GM23338 (cell line): ENCODE measurements around the gene GPHN. TPM values are rescaled to one million over a fixed set of nuclear protein-coding genes. Genes with fewer than 3 reads are reported as not detected.

Source experiments
- ATAC-seq: fragments of 200-7000 bp; cut with Tn5 transposase; 3 replicates; pipeline ENCODE4 v1.9.1; 2020
- DNase-seq: peaks from one replicate; pipeline ENCODE4 v3.0.0-alpha.2; 2015; ENCODE audit warnings: low spot score
- H2AFZ ChIP-seq: fragments of 200-600 bp; sonication (generic); 2 replicates; pipeline ENCODE4 v1.8.0; 2016; ENCODE audit warnings: antibody characterized with exemption, mild to moderate bottlenecking, moderate library complexity
- H3F3A ChIP-seq: fragments of 200-600 bp; sonication (generic); replicated peaks from 2 replicates; pipeline ENCODE4 v1.8.0; 2017; ENCODE audit warnings: antibody characterized with exemption, mixed run types, low read depth
- H3K27ac ChIP-seq: fragments of 200-600 bp; sonication (generic); 2 replicates; pipeline ENCODE4 v1.6.1; 2016; ENCODE audit warnings: low read depth
- H3K27me3 ChIP-seq: fragments of 200-600 bp; sonication (generic); 2 replicates; pipeline ENCODE4 v1.8.0; 2016; ENCODE audit warnings: mild to moderate bottlenecking, mixed run types, moderate library complexity; ENCODE audit not compliant: insufficient read depth
- H3K36me3 ChIP-seq: fragments of 200-600 bp; sonication (generic); 2 replicates; pipeline ENCODE4 v1.8.0; 2016; ENCODE audit warnings: mild to moderate bottlenecking; ENCODE audit not compliant: insufficient read depth
- H3K4me1 ChIP-seq: fragments of 200-600 bp; sonication (generic); 2 replicates; pipeline ENCODE4 v1.8.0; 2016; ENCODE audit warnings: mild to moderate bottlenecking, moderate library complexity; ENCODE audit not compliant: insufficient read depth
- H3K4me2 ChIP-seq: fragments of 200-600 bp; sonication (generic); 2 replicates; pipeline ENCODE4 v1.7.1; 2017; ENCODE audit warnings: mixed run types
- H3K4me3 ChIP-seq: fragments of 200-600 bp; sonication (generic); 2 replicates; pipeline ENCODE4 v1.6.1; 2016; ENCODE audit warnings: mixed run types
- H3K79me2 ChIP-seq: fragments of 200-600 bp; sonication (generic); replicated peaks from 2 replicates; pipeline ENCODE4 v1.8.0; 2017; ENCODE audit warnings: mild to moderate bottlenecking; ENCODE audit not compliant: insufficient read depth
- H3K9me2 ChIP-seq: fragments of 200-600 bp; sonication (generic); 2 replicates; pipeline ENCODE4 v1.8.0; 2017; ENCODE audit not compliant: insufficient read depth
- H4K20me1 ChIP-seq: fragments of 200-600 bp; sonication (generic); replicated peaks from 2 replicates; pipeline ENCODE4 v1.8.0; 2017; ENCODE audit warnings: mild to moderate bottlenecking; ENCODE audit not compliant: insufficient read depth
- H3K27ac Mint-ChIP-seq: 2 replicates; pipeline ENCODE4 v1.8.0; 2020; ENCODE audit warnings: inconsistent platforms, mild to moderate bottlenecking, moderate library complexity, mixed read lengths
- H3K27me3 Mint-ChIP-seq: 3 replicates; pipeline ENCODE4 v1.8.0; 2022; ENCODE audit warnings: low read depth, mild to moderate bottlenecking, moderate library complexity, mixed read lengths, inconsistent platforms; ENCODE audit not compliant: insufficient read depth, poor library complexity
- H3K36me3 Mint-ChIP-seq: 3 replicates; pipeline ENCODE4 v1.8.0; 2021; ENCODE audit warnings: low read depth, mild to moderate bottlenecking, inconsistent platforms, moderate library complexity, mixed read lengths
- H3K4me1 Mint-ChIP-seq: 3 replicates; pipeline ENCODE4 v1.8.0; 2020; ENCODE audit warnings: mild to moderate bottlenecking, inconsistent platforms, mixed read lengths
- H3K4me3 Mint-ChIP-seq: 3 replicates; pipeline ENCODE4 v1.8.0; 2021; ENCODE audit warnings: moderate library complexity, mild to moderate bottlenecking, inconsistent platforms, mixed read lengths
- H3K9me3 Mint-ChIP-seq: 3 replicates; pipeline ENCODE4 v1.8.0; 2020; ENCODE audit warnings: moderate library complexity, mild to moderate bottlenecking, inconsistent platforms, mixed read lengths
- CTCF ChIP-seq, 2 experiments: fragments of 200-600 bp in 1 of 2; sonication (generic) in 1 of 2; conservative IDR thresholded peaks; 2 replicates each; pipeline versions ENCODE4 v1.5.1 to v1.6.1; 2016 to 2017; ENCODE audit warnings: antibody characterized with exemption in 2 of 2, low read depth in 2 of 2, mild to moderate bottlenecking in 2 of 2, moderate library complexity in 1 of 2
- ETS1 ChIP-seq: IDR thresholded peaks from 2 replicates; pipeline ENCODE4 v1.6.1; 2016; ENCODE audit warnings: antibody characterized with exemption
- EZH2 ChIP-seq: fragments of 200-600 bp; sonication (generic); IDR thresholded peaks from one replicate; pipeline ENCODE4 v1.8.0; 2017; ENCODE audit warnings: antibody characterized with exemption, mild to moderate bottlenecking, low read depth; ENCODE audit not compliant: unreplicated experiment
- EZH2phosphoT487 ChIP-seq: fragments of 200-600 bp; sonication (generic); IDR thresholded peaks from one replicate; pipeline ENCODE4 v1.8.1; 2018; ENCODE audit warnings: antibody characterized with exemption; ENCODE audit not compliant: unreplicated experiment
- JUNB ChIP-seq: IDR thresholded peaks from one replicate; pipeline ENCODE4 v1.6.1; 2016; ENCODE audit warnings: antibody characterized with exemption; ENCODE audit not compliant: unreplicated experiment
- NANOG ChIP-seq: IDR thresholded peaks from 2 replicates; pipeline ENCODE4 v1.6.1; 2016; ENCODE audit warnings: antibody characterized with exemption, borderline replicate concordance
- POLR2AphosphoS5 ChIP-seq: IDR thresholded peaks from 2 replicates; pipeline ENCODE4 v1.6.1; 2016; ENCODE audit warnings: antibody characterized with exemption, low read depth
- REST ChIP-seq: IDR thresholded peaks from one replicate; pipeline ENCODE4 v1.6.1; 2018; ENCODE audit warnings: antibody characterized with exemption; ENCODE audit not compliant: unreplicated experiment
- ZNF114 ChIP-seq: fragments of 250-450 bp; sonication (Bioruptor Pico); IDR thresholded peaks from 2 replicates; pipeline ENCODE4 v1.5.0; 2020; ENCODE audit warnings: mild to moderate bottlenecking, moderate library complexity
- ZNF331 ChIP-seq: fragments of 250-450 bp; sonication (Bioruptor Pico); IDR thresholded peaks from 2 replicates; pipeline ENCODE4 v1.5.0; 2020; ENCODE audit warnings: low read depth, mild to moderate bottlenecking, moderate library complexity
- ZNF462 ChIP-seq: fragments of 250-450 bp; sonication (Bioruptor Pico); IDR thresholded peaks from 2 replicates; pipeline ENCODE4 v1.5.0; 2020; ENCODE audit warnings: mild to moderate bottlenecking, moderate library complexity
- polyA plus RNA-seq: library from polyadenylated mRNA; unstranded; fragments of >200 nt; fragmentation: Nextera tagmentation; extraction: Ambion mirVana; gene quantifications from 2 replicates; pipeline ENCODE4 v1.2.1, GENCODE V29; 2016
- total RNA-seq: library from RNA; depleted of rRNA; stranded (reverse); fragments of >200 nt; shearing (Covaris generic); gene quantifications from 2 replicates; pipeline ENCODE4 v1.2.3, GENCODE V29; 2014

Gene GPHN
- total and polyA plus RNA-seq, 2 experiments from 2014 or later: 17.6 to 20.6 TPM

- TF ChIP-seq ZNF462 (CRISPR knock-in tag) (no peak), POLR2AphosphoS5 (no peak), CTCF (conservative IDR thresholded peaks at IDR 0.05; ENCODE audit: low read depth in 2 of 2) (no peak), NANOG (no peak), JUNB (no peak)
Measured at GRCh38 chr14:67002994-67003753, 495.2 kb downstream of the GPHN start (continued).

- Histone ChIP-seq H3K4me1 (no peaks in the 10 kb centered on the region), H3K36me3 (no peaks in the 10 kb centered on the region), H3F3A (no peaks in the 10 kb centered on the region), H3K4me3 (no peak overlapping the region), H3K27me3 (no peaks in the 10 kb centered on the region), H3K27ac (no peak overlapping the region), H2AFZ (no peak overlapping the region), H4K20me1 (no peaks in the 10 kb centered on the region), H3K4me2 (no peak overlapping the region), H3K79me2 (no peaks in the 10 kb centered on the region), H3K9me2 (no peaks in the 10 kb centered on the region)
- H3K9me3 Mint-ChIP-seq: no peaks in the 10 kb centered on the region
- no peaks in the 10 kb centered on the region for H3K27me3 Mint-ChIP-seq
- no peaks in the 10 kb centered on the region for H3K4me1 Mint-ChIP-seq
- ATAC-seq: no peak
- H3K36me3 Mint-ChIP-seq: no peaks in the 10 kb centered on the region
- no peak overlapping the region for H3K27ac Mint-ChIP-seq
- no peak overlapping the region for H3K4me3 Mint-ChIP-seq
- no peak for DNase-seq
- TF ChIP-seq ZNF114 (CRISPR knock-in tag): no peak
- no peak for TF ChIP-seq REST
- TF ChIP-seq EZH2phosphoT487: no peak
- TF ChIP-seq EZH2: no peak
- TF ChIP-seq JUNB: no peak
- TF ChIP-seq ZNF331 (CRISPR knock-in tag): no peak
- TF ChIP-seq ETS1: no peak
- TF ChIP-seq POLR2AphosphoS5: no peak
Measured at GRCh38 chr14:67004521-67004920, 496.6 kb downstream of the GPHN start.
